Neural cell (in vitro differentiated cells): ENCODE measurements around the gene ARHGEF11. TPM values are rescaled to one million over a fixed set of nuclear protein-coding genes. Genes with fewer than 3 reads are reported as not detected.

Experiments used
- H2AFZ ChIP-seq: fragments of 200-600, 300-800 bp; sonication (generic), shearing (Covaris generic); 2 replicates; pipeline ENCODE4 v1.6.0; 2014; ENCODE audit warnings: low read depth, mild to moderate bottlenecking, antibody characterized with exemption, low read length, moderate library complexity
- H3F3A ChIP-seq: fragments of 200-600 bp; shearing (Covaris generic); 2 replicates; pipeline ENCODE4 v1.6.1; 2016; ENCODE audit warnings: mild to moderate bottlenecking, moderate library complexity, mixed read lengths, antibody characterized with exemption, low read length; ENCODE audit not compliant: insufficient read depth, poor library complexity, severe bottlenecking
- H3K27ac ChIP-seq: fragments of 200-600, 300-800 bp; sonication (generic), shearing (Covaris generic); 2 replicates; pipeline ENCODE4 v1.5.1; 2014; ENCODE audit warnings: mild to moderate bottlenecking, low read length, moderate library complexity
- H3K27me3 ChIP-seq: fragments of 300-800, 200-600 bp; sonication (generic), shearing (Covaris generic); 2 replicates; pipeline ENCODE4 v1.6.0; 2014; ENCODE audit warnings: mild to moderate bottlenecking, low read depth, low read length, moderate library complexity; ENCODE audit not compliant: insufficient read depth
- H3K36me3 ChIP-seq: fragments of 300-800, 200-600 bp; sonication (generic), shearing (Covaris generic); 2 replicates; pipeline ENCODE4 v1.5.1; 2014; ENCODE audit warnings: mild to moderate bottlenecking, antibody characterized with exemption, low read length, moderate library complexity; ENCODE audit not compliant: insufficient read depth
- H3K4me2 ChIP-seq: fragments of 300-800, 200-600 bp; sonication (generic), shearing (Covaris generic); 2 replicates; pipeline ENCODE4 v1.6.0; 2014; ENCODE audit warnings: mild to moderate bottlenecking, low read length
- H3K4me3 ChIP-seq: fragments of 300-800, 200-600 bp; sonication (generic), shearing (Covaris generic); 2 replicates; pipeline ENCODE4 v1.5.1; 2014; ENCODE audit warnings: mild to moderate bottlenecking, low read length, moderate library complexity
- H3K79me2 ChIP-seq: fragments of 200-600 bp; shearing (Covaris generic); replicated peaks from 2 replicates; pipeline ENCODE4 v1.6.0; 2014; ENCODE audit warnings: mild to moderate bottlenecking, low read length, moderate library complexity; ENCODE audit not compliant: insufficient read depth
- H3K9ac ChIP-seq: fragments of 300-800, 200-600 bp; sonication (generic), shearing (Covaris generic); 2 replicates; pipeline ENCODE4 v1.6.1; 2016; ENCODE audit warnings: mild to moderate bottlenecking, low read length, mixed read lengths
- H3K9me2 ChIP-seq: fragments of 200-600 bp; shearing (Covaris generic); 2 replicates; pipeline ENCODE4 v1.6.1; 2016; ENCODE audit warnings: mild to moderate bottlenecking, low read length, mixed read lengths; ENCODE audit not compliant: insufficient read depth
- H3K9me3 ChIP-seq: fragments of 200-600, 300-800 bp; sonication (generic), shearing (Covaris generic); 2 replicates; pipeline ENCODE4 v1.6.1; 2016; ENCODE audit warnings: mild to moderate bottlenecking, mixed run types, low read length, moderate library complexity, mixed read lengths
- H4K20me1 ChIP-seq: fragments of 200-600 bp; shearing (Covaris generic); 2 replicates; pipeline ENCODE4 v1.6.1; 2016; ENCODE audit warnings: mild to moderate bottlenecking, mixed run types; ENCODE audit not compliant: insufficient read depth
- EP300 ChIP-seq: fragments of 450-650 bp; conservative IDR thresholded peaks from 2 replicates; pipeline ENCODE4 v1.6.1; 2014; ENCODE audit warnings: antibody characterized with exemption, mild to moderate bottlenecking, moderate library complexity; ENCODE audit not compliant: poor library complexity, severe bottlenecking
- EZH2 ChIP-seq: fragments of 200-600, 300-800 bp; shearing (Covaris generic), sonication (generic); IDR thresholded peaks from 2 replicates; pipeline ENCODE4 v1.6.1; 2014; ENCODE audit warnings: antibody characterized with exemption, low read length, borderline replicate concordance, mild to moderate bottlenecking; ENCODE audit not compliant: insufficient read depth, poor library complexity, severe bottlenecking
- MXI1 ChIP-seq: fragments of 450-650 bp; conservative IDR thresholded peaks from 2 replicates; pipeline ENCODE4 v1.6.1; 2014; ENCODE audit warnings: antibody characterized with exemption, mild to moderate bottlenecking; ENCODE audit not compliant: poor library complexity, severe bottlenecking
- POLR2AphosphoS5 ChIP-seq: IDR thresholded peaks from 2 replicates; pipeline ENCODE4 v1.6.1; 2012
- RAD21 ChIP-seq: fragments of 450-650 bp; conservative IDR thresholded peaks from 2 replicates; pipeline ENCODE4 v1.6.1; 2014; ENCODE audit warnings: antibody characterized with exemption, mild to moderate bottlenecking, moderate library complexity
- SMC3 ChIP-seq: fragments of 450-650 bp; conservative IDR thresholded peaks from 2 replicates; pipeline ENCODE4 v1.6.1; 2014; ENCODE audit warnings: antibody characterized with exemption, mild to moderate bottlenecking, moderate library complexity; ENCODE audit not compliant: poor library complexity
- TAF1 ChIP-seq: IDR thresholded peaks from 2 replicates; pipeline ENCODE4 v1.6.1; 2012; ENCODE audit warnings: low read depth
- polyA plus RNA-seq: library from polyadenylated mRNA; depleted of rRNA; stranded (reverse); fragments of >200 nt; gene quantifications from 2 replicates; pipeline ENCODE4 v1.2.3, GENCODE V29; 2014
- TF ChIP-seq, protein P1 (sequence below): IDR thresholded peaks from 2 replicates; pipeline ENCODE4 v1.6.1; 2012; ENCODE audit warnings: borderline replicate concordance
- TF ChIP-seq, protein P2 (sequence below): fragments of 450-650 bp; IDR thresholded peaks from 2 replicates; pipeline ENCODE4 v1.5.1; 2014; ENCODE audit warnings: antibody characterized with exemption, mild to moderate bottlenecking, moderate library complexity; ENCODE audit not compliant: poor library complexity, severe bottlenecking

Gene ARHGEF11
- polyA plus RNA-seq, 1 donor from 2014 or later, result 33.2 TPM

DNA sequence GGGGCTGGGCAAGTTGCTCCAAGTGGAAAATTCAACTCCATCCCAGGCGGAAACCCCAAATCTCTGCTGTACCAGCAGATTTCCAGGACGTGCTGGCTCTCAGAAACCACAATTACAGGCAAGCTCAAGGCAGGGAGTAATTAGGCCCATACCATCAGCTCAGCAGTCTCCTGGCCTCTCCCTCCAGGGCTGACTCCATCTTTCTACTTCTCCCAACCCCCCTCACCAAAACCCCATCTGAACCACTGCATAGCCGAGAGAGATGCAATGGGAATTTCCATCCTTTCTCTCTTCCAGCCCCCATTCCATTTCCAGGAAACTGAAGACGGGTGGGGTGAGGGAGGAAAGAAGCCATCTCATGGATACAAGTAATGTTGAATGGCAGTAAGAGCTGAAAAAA lies 41.2 kb downstream of the ARHGEF11 start:
- Histone ChIP-seq H3K27me3 (no peaks in the 10 kb centered on the region), H3F3A (no peaks in the 10 kb centered on the region), H3K79me2 (peaks cover 27% of the 10 kb centered on the region), H3K4me2 (no peak overlapping the region), H3K27ac (no peak overlapping the region), H3K36me3 (no peaks in the 10 kb centered on the region), H3K9me2 (no peaks in the 10 kb centered on the region), H4K20me1 (no peaks in the 10 kb centered on the region), H3K9me3 (no peaks in the 10 kb centered on the region), H3K4me3 (no peak overlapping the region), H2AFZ (no peak overlapping the region), H3K9ac (no peak overlapping the region)
- TF ChIP-seq EP300, result no peak
- no peak for TF ChIP-seq POLR2AphosphoS5
- TF ChIP-seq, protein P1, sequence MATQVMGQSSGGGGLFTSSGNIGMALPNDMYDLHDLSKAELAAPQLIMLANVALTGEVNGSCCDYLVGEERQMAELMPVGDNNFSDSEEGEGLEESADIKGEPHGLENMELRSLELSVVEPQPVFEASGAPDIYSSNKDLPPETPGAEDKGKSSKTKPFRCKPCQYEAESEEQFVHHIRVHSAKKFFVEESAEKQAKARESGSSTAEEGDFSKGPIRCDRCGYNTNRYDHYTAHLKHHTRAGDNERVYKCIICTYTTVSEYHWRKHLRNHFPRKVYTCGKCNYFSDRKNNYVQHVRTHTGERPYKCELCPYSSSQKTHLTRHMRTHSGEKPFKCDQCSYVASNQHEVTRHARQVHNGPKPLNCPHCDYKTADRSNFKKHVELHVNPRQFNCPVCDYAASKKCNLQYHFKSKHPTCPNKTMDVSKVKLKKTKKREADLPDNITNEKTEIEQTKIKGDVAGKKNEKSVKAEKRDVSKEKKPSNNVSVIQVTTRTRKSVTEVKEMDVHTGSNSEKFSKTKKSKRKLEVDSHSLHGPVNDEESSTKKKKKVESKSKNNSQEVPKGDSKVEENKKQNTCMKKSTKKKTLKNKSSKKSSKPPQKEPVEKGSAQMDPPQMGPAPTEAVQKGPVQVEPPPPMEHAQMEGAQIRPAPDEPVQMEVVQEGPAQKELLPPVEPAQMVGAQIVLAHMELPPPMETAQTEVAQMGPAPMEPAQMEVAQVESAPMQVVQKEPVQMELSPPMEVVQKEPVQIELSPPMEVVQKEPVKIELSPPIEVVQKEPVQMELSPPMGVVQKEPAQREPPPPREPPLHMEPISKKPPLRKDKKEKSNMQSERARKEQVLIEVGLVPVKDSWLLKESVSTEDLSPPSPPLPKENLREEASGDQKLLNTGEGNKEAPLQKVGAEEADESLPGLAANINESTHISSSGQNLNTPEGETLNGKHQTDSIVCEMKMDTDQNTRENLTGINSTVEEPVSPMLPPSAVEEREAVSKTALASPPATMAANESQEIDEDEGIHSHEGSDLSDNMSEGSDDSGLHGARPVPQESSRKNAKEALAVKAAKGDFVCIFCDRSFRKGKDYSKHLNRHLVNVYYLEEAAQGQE, result no peak
- TF ChIP-seq EZH2, result no peak
- no peak for TF ChIP-seq RAD21
- TF ChIP-seq MXI1, result no peak
- TF ChIP-seq TAF1, result no peak

DNA sequence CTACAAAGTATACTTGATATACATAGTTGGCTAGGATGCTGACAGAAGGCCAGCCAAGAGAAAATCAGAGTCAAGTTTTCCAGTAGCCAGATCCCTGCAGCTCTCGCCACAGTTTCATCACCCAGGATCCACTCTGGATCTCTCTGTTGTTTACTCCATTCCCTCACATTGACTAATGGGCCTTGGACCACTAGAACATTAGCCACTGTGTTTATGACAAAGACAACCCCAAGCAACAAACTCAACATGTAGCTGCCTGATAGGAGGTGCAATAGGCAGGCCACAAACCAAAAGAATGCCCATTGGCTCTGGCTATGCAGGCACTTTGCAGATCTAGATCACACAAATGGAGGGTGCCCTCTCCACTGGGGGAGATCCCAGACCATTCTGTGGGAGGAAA lies 44.2 kb downstream of the ARHGEF11 start:
- H2AFZ ChIP-seq, result no peak overlapping the region
- H3F3A ChIP-seq, result no peaks in the 10 kb centered on the region
- no peak overlapping the region for H3K9ac ChIP-seq
- no peak overlapping the region for H3K4me3 ChIP-seq
- no peak overlapping the region for H3K4me2 ChIP-seq
- H4K20me1 ChIP-seq, result no peaks in the 10 kb centered on the region
- H3K79me2 ChIP-seq, result peaks cover 10% of the 10 kb centered on the region
- no peak overlapping the region for H3K27ac ChIP-seq
- no peak for TF ChIP-seq EZH2
- TF ChIP-seq SMC3, result no peak
- no peak for TF ChIP-seq POLR2AphosphoS5
- TF ChIP-seq, protein P1, result no peak
- TF ChIP-seq TAF1, result no peak
- TF ChIP-seq RAD21, result no peak
- TF ChIP-seq MXI1, result no peak
- TF ChIP-seq EP300, result no peak
- TF ChIP-seq, protein P2, sequence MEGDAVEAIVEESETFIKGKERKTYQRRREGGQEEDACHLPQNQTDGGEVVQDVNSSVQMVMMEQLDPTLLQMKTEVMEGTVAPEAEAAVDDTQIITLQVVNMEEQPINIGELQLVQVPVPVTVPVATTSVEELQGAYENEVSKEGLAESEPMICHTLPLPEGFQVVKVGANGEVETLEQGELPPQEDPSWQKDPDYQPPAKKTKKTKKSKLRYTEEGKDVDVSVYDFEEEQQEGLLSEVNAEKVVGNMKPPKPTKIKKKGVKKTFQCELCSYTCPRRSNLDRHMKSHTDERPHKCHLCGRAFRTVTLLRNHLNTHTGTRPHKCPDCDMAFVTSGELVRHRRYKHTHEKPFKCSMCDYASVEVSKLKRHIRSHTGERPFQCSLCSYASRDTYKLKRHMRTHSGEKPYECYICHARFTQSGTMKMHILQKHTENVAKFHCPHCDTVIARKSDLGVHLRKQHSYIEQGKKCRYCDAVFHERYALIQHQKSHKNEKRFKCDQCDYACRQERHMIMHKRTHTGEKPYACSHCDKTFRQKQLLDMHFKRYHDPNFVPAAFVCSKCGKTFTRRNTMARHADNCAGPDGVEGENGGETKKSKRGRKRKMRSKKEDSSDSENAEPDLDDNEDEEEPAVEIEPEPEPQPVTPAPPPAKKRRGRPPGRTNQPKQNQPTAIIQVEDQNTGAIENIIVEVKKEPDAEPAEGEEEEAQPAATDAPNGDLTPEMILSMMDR, result no peak
- no peaks in the 10 kb centered on the region for H3K9me3 ChIP-seq
- H3K36me3 ChIP-seq, result no peaks in the 10 kb centered on the region
- H3K9me2 ChIP-seq, result no peaks in the 10 kb centered on the region
- no peaks in the 10 kb centered on the region for H3K27me3 ChIP-seq
